Aorta (tissue), 5 donors: ENCODE data around the gene KLHDC8A. TPM values are rescaled to one million over a fixed set of nuclear protein-coding genes. Genes with fewer than 3 reads are reported as not detected.
"Not testable (repeated sequence)": the region's sequence is repeated elsewhere in the genome, so short reads cannot be mapped to it uniquely, and the experiment has no call there.

Experiments used
- ATAC-seq: fragments of 200-7000 bp; cut with Tn5 transposase; one replicate; pipeline ENCODE4 v1.9.1; 2022; ENCODE audit warnings: moderate library complexity; ENCODE audit not compliant: low FRiP score
- DNase-seq, 2 donors: peaks; one replicate each; pipeline ENCODE4 v3.0.0-alpha.2; 2020
- H3K27ac ChIP-seq, 2 donors: one replicate each; pipeline ENCODE4 v1.5.1; 2013; ENCODE audit warnings: low read length in 2 of 2, mild to moderate bottlenecking in 2 of 2, moderate library complexity in 2 of 2, control low read depth in 1 of 2, inconsistent platforms in 1 of 2, low read depth in 1 of 2
- H3K27me3 ChIP-seq, 2 donors: one replicate each; pipeline ENCODE4 v1.6.1; 2013; ENCODE audit warnings: control low read depth in 1 of 2, low read length in 1 of 2, mild to moderate bottlenecking in 1 of 2, moderate library complexity in 1 of 2; ENCODE audit not compliant: insufficient read depth in 2 of 2, control insufficient read depth in 1 of 2
- H3K36me3 ChIP-seq, 2 donors: one replicate each; pipeline ENCODE4 v1.6.1; 2013; ENCODE audit warnings: control low read depth in 1 of 2, low read length in 1 of 2, mild to moderate bottlenecking in 1 of 2; ENCODE audit not compliant: insufficient read depth in 2 of 2, control insufficient read depth in 1 of 2
- H3K4me1 ChIP-seq, 2 donors: one replicate each; pipeline ENCODE4 v1.6.1; 2013; ENCODE audit warnings: low read length in 2 of 2, control low read depth in 1 of 2, mild to moderate bottlenecking in 1 of 2, moderate library complexity in 1 of 2; ENCODE audit not compliant: insufficient read depth in 2 of 2, control insufficient read depth in 1 of 2
- H3K4me3 ChIP-seq, 2 donors: one replicate each; pipeline ENCODE4 v1.5.1; 2013; ENCODE audit warnings: low read length in 2 of 2, control low read depth in 1 of 2, mild to moderate bottlenecking in 1 of 2
- H3K9me3 ChIP-seq: one replicate; pipeline ENCODE4 v1.6.1; 2013; ENCODE audit warnings: mild to moderate bottlenecking, low read length; ENCODE audit not compliant: control insufficient read depth
- WGBS, 2 donors: extraction: QIAGEN DNeasy Blood & Tissue Kit; methylation state at CpG; one replicate each; pipeline ENCODE4 v1.1.7; 2013; 5-methylcytosine and 5-hydroxymethylcytosine counted together
- intact Hi-C, 2 donors: fragments of 100-400 bp; cut with DNase I; formaldehyde crosslinking; loops; one replicate each; pipeline versions ENCODE4 v1.14.2 to v1.15.0; 2022
- long read RNA-seq, 2 donors: library from polyadenylated mRNA; unstranded; transcript quantifications; one replicate each; pipeline ENCODE4 v2.0.0, GENCODE V29; 2020 to 2021
- polyA plus RNA-seq, 2 donors: library from polyadenylated mRNA; stranded (reverse); fragments of 200-250 nt; gene quantifications; one replicate each; pipeline ENCODE4 v1.2.3, GENCODE V29; 2013
- total RNA-seq, 2 donors: library from RNA; stranded (reverse); fragmentation: NEBNext Ultra II Directional; extraction: Animal tissue kit (Norgen Biotek cat#: 25700); gene quantifications; one replicate each; pipeline ENCODE4 v1.2.1, GENCODE V29; 2021
- donor health status: healthy with polysubstance abuse.
- donor health status: Bipolar disorder and iron deficiency.
- donor health status: DM: no; HTN: no; CAD: no.
- donor health status: DM: no; HTN: no; CAD: no.
- donor health status: DM: yes; HTN: yes; CAD: no.

The KLHDC8A gene
- total RNA-seq (1 to 10 TPM in 1 of 2 donors, not detected in 1; 1.2 TPM), polyA plus RNA-seq (not detected)
- long read RNA-seq, donor 1, result 0 reads
- long read RNA-seq, donor 2, result 0 reads

DNA sequence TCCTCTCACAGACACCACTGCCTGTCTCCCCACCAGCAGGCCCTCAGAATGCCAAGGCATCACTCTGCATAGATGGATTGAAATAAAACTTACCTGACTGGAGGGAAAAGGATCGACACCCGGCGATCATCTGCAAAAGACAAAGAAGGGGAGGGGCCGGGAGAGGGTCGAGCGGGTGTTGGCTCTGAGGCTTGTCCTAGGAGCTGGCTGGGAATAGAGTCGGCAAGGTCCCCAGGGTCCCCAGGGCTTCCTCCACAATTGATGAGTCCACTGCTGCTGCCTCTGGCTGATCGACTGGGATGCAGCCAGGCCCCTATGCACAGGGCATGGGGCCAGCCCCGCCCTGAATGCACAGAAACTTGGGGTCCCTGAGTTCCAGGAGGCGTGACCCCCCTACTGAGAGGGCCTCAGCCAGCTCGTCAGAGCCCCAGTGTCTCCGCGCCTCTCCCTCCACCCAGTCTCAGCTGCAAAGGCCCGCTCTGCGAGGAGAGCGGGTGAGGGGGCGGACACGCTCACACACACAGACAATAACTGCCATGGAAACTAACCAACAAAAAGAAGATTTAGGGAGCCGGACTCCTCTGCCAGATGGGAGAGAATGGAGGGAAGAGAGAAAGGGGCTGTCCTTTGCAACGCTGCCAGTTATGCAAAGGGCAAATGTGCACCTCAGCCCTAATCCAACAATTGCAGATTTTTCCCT is at the start of gene KLHDC8A:
KLHDC8A (minus strand) TSS at position 483 of the 700 bp plus-strand sequence. CDS start 13,318 bp downstream, outside the sequence.
- Histone ChIP-seq H3K27ac (no peak within 1 kb of the TSS), H3K27me3 (no peaks in the 10 kb centered on the region), H3K36me3 (no peaks in the 10 kb centered on the region), H3K4me3 (no peak within 1 kb of the TSS), H3K9me3 (peaks cover 1% of the 10 kb centered on the region), H3K4me1 (no peaks in the 10 kb centered on the region)
- ATAC-seq, result peak; percentile 6
- intact Hi-C loops, result no loop called here
- 83 to 87% methylated on average over 20 of the region's 20 CpGs for WGBS, 2 donors
- DNase-seq, result no peak

- H3K27me3 ChIP-seq, H3K4me3 ChIP-seq, H3K9me3 ChIP-seq, intact Hi-C loops, H3K4me1 ChIP-seq, H3K27ac ChIP-seq, H3K36me3 ChIP-seq, ATAC-seq, DNase-seq: not testable (repeated sequence)
- 85 to 91% methylated on average over 4 to 8 of the region's 12 CpGs for WGBS, 2 donors
Observed at GRCh38 chr1:205406252-205406651, 49.5 kb upstream of the KLHDC8A start.

- ATAC-seq, result not testable (repeated sequence)
Observed at GRCh38 chr1:205404484-205404883, 47.8 kb upstream of the KLHDC8A start.

GRCh38 chr1:205398586-205398985 is 41.9 kb upstream of the KLHDC8A start:
- no peak overlapping the region for H3K27ac ChIP-seq
- intact Hi-C loops, result loop anchor here (5.0 kb wide), 2 partner anchors 89 to 124 kb away; no protein-coding TSS in a partner anchor
- no peak overlapping the region for H3K4me3 ChIP-seq
- no peaks in the 10 kb centered on the region for H3K27me3 ChIP-seq
- no peak for DNase-seq
- no peaks in the 10 kb centered on the region for H3K4me1 ChIP-seq
- H3K36me3 ChIP-seq, result no peaks in the 10 kb centered on the region
- ATAC-seq, result no peak
- H3K9me3 ChIP-seq, result no peaks in the 10 kb centered on the region
- 97 to 100% methylated on average over 4 of the region's 4 CpGs for WGBS, 2 donors

More at GRCh38 chr1:205404484-205404883, 47.8 kb upstream of the KLHDC8A start:
- intact Hi-C loops, H3K27me3 ChIP-seq, H3K4me1 ChIP-seq, H3K36me3 ChIP-seq, H3K4me3 ChIP-seq, H3K27ac ChIP-seq, DNase-seq, H3K9me3 ChIP-seq: not testable (repeated sequence)
- WGBS, 2 donors, result 75 to 87% methylated on average over 1 of the region's 3 CpGs

- H3K27me3 ChIP-seq, result no peaks in the 10 kb centered on the region
- no peak for DNase-seq
- ATAC-seq, result no peak
- intact Hi-C loops, result loop anchor here (5.0 kb wide), 2 partner anchors 90 to 125 kb away; no protein-coding TSS in a partner anchor
- H3K36me3 ChIP-seq, result no peaks in the 10 kb centered on the region
- no peaks in the 10 kb centered on the region for H3K9me3 ChIP-seq
- H3K4me1 ChIP-seq, result no peaks in the 10 kb centered on the region
- WGBS, 2 donors, result 9 to 11% methylated on average over 6 of the region's 6 CpGs
- no peak overlapping the region for H3K27ac ChIP-seq
- H3K4me3 ChIP-seq, result no peak overlapping the region
Observed at GRCh38 chr1:205396967-205397616, 40.4 kb upstream of the KLHDC8A start.

GRCh38 chr1:205395616-205396015 is 38.9 kb upstream of the KLHDC8A start:
- intact Hi-C loops, result loop anchor here (5.0 kb wide), 2 partner anchors 92 to 127 kb away; no protein-coding TSS in a partner anchor
- no peaks in the 10 kb centered on the region for H3K4me1 ChIP-seq
- 77 to 84% methylated on average over 3 of the region's 3 CpGs for WGBS, 2 donors
- no peak overlapping the region for H3K27ac ChIP-seq
- no peak for ATAC-seq
- no peaks in the 10 kb centered on the region for H3K27me3 ChIP-seq
- H3K9me3 ChIP-seq, result no peaks in the 10 kb centered on the region
- no peak for DNase-seq
- no peaks in the 10 kb centered on the region for H3K36me3 ChIP-seq
- no peak overlapping the region for H3K4me3 ChIP-seq

GRCh38 chr1:205392650-205393049 is 35.9 kb upstream of the KLHDC8A start:
- WGBS, 2 donors, result 90 to 94% methylated on average over 1 of the region's 1 CpG
- DNase-seq (no peak), ATAC-seq (no peak)
- H3K4me3 ChIP-seq, result no peak overlapping the region
- intact Hi-C loops, result no loop called here
- no peaks in the 10 kb centered on the region for H3K9me3 ChIP-seq
- no peaks in the 10 kb centered on the region for H3K4me1 ChIP-seq
- no peaks in the 10 kb centered on the region for H3K27me3 ChIP-seq
- no peak overlapping the region for H3K27ac ChIP-seq
- H3K36me3 ChIP-seq, result no peaks in the 10 kb centered on the region

DNA sequence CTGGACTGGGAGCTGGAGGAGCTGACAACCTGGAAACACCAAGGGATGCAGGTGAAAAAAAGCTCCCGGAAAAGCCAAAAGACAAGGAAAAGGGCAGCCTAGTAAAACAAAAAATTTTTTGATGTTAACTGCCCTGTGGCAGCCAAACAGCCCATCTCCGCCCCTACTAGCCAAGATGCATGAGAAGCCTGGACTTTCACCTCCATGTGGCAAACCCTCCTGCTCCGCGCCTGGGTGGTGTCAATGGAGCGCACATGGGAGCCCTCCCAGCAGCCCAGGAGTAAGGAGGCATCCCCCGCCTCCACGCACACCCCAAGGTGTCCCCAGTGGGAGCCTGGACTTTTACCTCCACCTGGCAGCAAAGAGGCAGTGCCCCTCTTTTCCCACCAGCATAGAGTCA is 34.7 kb upstream of the KLHDC8A start:
- no peak for DNase-seq
- intact Hi-C loops, result no loop called here
- no peak overlapping the region for H3K4me3 ChIP-seq
- no peaks in the 10 kb centered on the region for H3K36me3 ChIP-seq
- 91 to 92% methylated on average over 7 of the region's 7 CpGs for WGBS, 2 donors
- H3K4me1 ChIP-seq, result no peaks in the 10 kb centered on the region
- no peaks in the 10 kb centered on the region for H3K9me3 ChIP-seq
- no peak for ATAC-seq
- no peak overlapping the region for H3K27ac ChIP-seq
- no peaks in the 10 kb centered on the region for H3K27me3 ChIP-seq

DNA sequence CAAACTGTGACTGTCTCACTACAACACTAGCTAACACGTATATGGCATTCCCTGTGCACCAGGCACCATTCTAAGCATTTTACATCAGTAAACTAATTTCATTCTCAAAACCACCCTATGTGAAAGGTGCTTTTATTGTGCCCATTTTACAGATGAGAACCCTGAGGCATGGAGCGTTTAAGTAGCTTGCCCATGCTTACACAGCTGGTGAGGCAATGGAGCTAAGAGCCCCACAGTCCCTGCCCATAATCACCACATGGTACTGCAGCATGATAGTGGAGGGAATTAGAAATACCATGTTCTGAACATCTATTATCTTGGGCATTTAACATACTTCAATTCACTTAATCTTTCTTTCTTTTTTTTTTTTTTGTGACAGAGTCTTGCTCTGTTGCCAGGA is 31.1 kb upstream of the KLHDC8A start:
- ATAC-seq, result no peak
- Histone ChIP-seq H3K36me3 (no peaks in the 10 kb centered on the region), H3K9me3 (no peaks in the 10 kb centered on the region), H3K4me1 (no peaks in the 10 kb centered on the region), H3K4me3 (no peak overlapping the region), H3K27ac (no peak overlapping the region), H3K27me3 (no peaks in the 10 kb centered on the region)
- WGBS, 2 donors, result 92 to 94% methylated on average over 2 of the region's 2 CpGs
- DNase-seq, result no peak
- intact Hi-C loops, result no loop called here
